OCI-LY7 (cell line): ENCODE results near the gene RAD21L1. TPM values are rescaled to one million over a fixed set of nuclear protein-coding genes. Genes with fewer than 3 reads are reported as not detected.

Source experiments
- BruUV-seq: library from RNA; stranded (reverse); fragments of 400-500 nt; replicated peaks from 2 replicates; lab custom pipeline; 2021; lab: Mats Ljungman, UMichigan
- CTCF ChIA-PET: fragments of 300-600 bp; sonication (Branson Sonifier 250); formaldehyde crosslinking; loops from one replicate; lab custom pipeline; 2022; ENCODE audit warnings: antibody characterized with exemption; ENCODE audit not compliant: unreplicated experiment; lab: Charles Lee
- POLR2A ChIA-PET: fragments of 300-600 bp; sonication (Branson Sonifier 250); formaldehyde crosslinking; loops from one replicate; lab custom pipeline; 2022; ENCODE audit warnings: antibody characterized with exemption; lab: Charles Lee
- DNase-seq: peaks from one replicate; pipeline ENCODE4 v3.0.0-alpha.2; 2015; ENCODE audit warnings: low spot score
- H2AFZ ChIP-seq: fragments of 200-600 bp; sonication (generic), shearing (Covaris generic); 2 replicates; pipeline ENCODE4 v1.6.1; 2014; ENCODE audit warnings: mild to moderate bottlenecking, antibody characterized with exemption, low read length, moderate library complexity
- H3K27ac ChIP-seq: fragments of 200-600 bp; sonication (generic); 2 replicates; pipeline ENCODE4 v1.5.1; 2014; ENCODE audit warnings: mixed run types, low read depth, mild to moderate bottlenecking, moderate library complexity, low read length, inconsistent platforms; ENCODE audit not compliant: poor library complexity, severe bottlenecking
- H3K36me3 ChIP-seq: fragments of 200-600 bp; sonication (generic); 2 replicates; pipeline ENCODE4 v1.6.1; 2014; ENCODE audit warnings: mild to moderate bottlenecking, antibody characterized with exemption, low read length, moderate library complexity, mixed read lengths; ENCODE audit not compliant: insufficient read depth
- H3K4me1 ChIP-seq: fragments of 200-600 bp; sonication (generic); 2 replicates; pipeline ENCODE4 v1.5.1; 2014; ENCODE audit warnings: mild to moderate bottlenecking, low read length; ENCODE audit not compliant: insufficient read depth, poor library complexity, severe bottlenecking
- H3K4me2 ChIP-seq: fragments of 200-600 bp; sonication (generic); 2 replicates; pipeline ENCODE4 v1.6.1; 2014; ENCODE audit warnings: mild to moderate bottlenecking, low read length
- H3K4me3 ChIP-seq: fragments of 200-600 bp; sonication (generic); 2 replicates; pipeline ENCODE4 v1.5.1; 2014; ENCODE audit warnings: mild to moderate bottlenecking, low read depth, low read length; ENCODE audit not compliant: poor library complexity, severe bottlenecking
- H3K79me2 ChIP-seq: fragments of 200-600 bp; sonication (generic); 2 replicates; pipeline ENCODE4 v1.6.1; 2016; ENCODE audit warnings: low read depth, mild to moderate bottlenecking, low read length, moderate library complexity, mixed read lengths; ENCODE audit not compliant: insufficient read depth
- H3K9me2 ChIP-seq: fragments of 200-600 bp; sonication (generic); 2 replicates; pipeline ENCODE4 v1.6.1; 2016; ENCODE audit warnings: mild to moderate bottlenecking, low read length, mixed read lengths; ENCODE audit not compliant: insufficient read depth
- H3K9me3 ChIP-seq: fragments of 200-600 bp; sonication (generic); 2 replicates; pipeline ENCODE4 v1.6.1; 2014; ENCODE audit warnings: mild to moderate bottlenecking, mixed run types, low read length, mixed read lengths
- H4K20me1 ChIP-seq: fragments of 200-600 bp; sonication (generic); 2 replicates; pipeline ENCODE4 v1.6.1; 2014; ENCODE audit warnings: mild to moderate bottlenecking, antibody characterized with exemption, low read length, moderate library complexity, mixed read lengths; ENCODE audit not compliant: insufficient read depth
- CTCF ChIP-seq: fragments of 200-600 bp; sonication (generic); conservative IDR thresholded peaks from 2 replicates; pipeline ENCODE4 v1.5.1; 2014; ENCODE audit warnings: mild to moderate bottlenecking, antibody characterized with exemption, low read length, moderate library complexity, mixed read lengths
- EZH2phosphoT487 ChIP-seq: fragments of 200-600 bp; sonication (generic); IDR thresholded peaks from 2 replicates; pipeline ENCODE4 v1.6.1; 2018; ENCODE audit warnings: low read depth, borderline replicate concordance, mild to moderate bottlenecking, mixed run types, antibody characterized with exemption, low read length, moderate library complexity, mixed read lengths
- intact Hi-C: fragments of 100-400 bp; cut with micrococcal nuclease; formaldehyde crosslinking; loops from one replicate; pipeline ENCODE4 v1.10.0; 2022; ENCODE audit not compliant: unreplicated experiment
- total RNA-seq, 2 experiments: library from RNA; depleted of rRNA in 1 of 2; stranded (reverse); fragments of >200 nt in 1 of 2; shearing (Covaris generic) in 1 of 2; gene quantifications; 2 replicates each; pipeline ENCODE4 v1.2.3, GENCODE V29; 2014 to 2022

Gene RAD21L1
- total RNA-seq, 2 experiments from 2014 or later: not detected

- no peaks in the 10 kb centered on the region for H4K20me1 ChIP-seq
- H3K4me3 ChIP-seq: no peak overlapping the region
- H2AFZ ChIP-seq: no peak overlapping the region
- no peaks in the 10 kb centered on the region for H3K79me2 ChIP-seq
- H3K9me2 ChIP-seq: no peaks in the 10 kb centered on the region
- no peak overlapping the region for H3K4me2 ChIP-seq
- no peaks in the 10 kb centered on the region for H3K4me1 ChIP-seq
- H3K9me3 ChIP-seq: no peaks in the 10 kb centered on the region
- intact Hi-C loops: no loop called here
- no peak for TF ChIP-seq CTCF
- TF ChIP-seq EZH2phosphoT487: no peak
- BruUV-seq: no TSS peak
- POLR2A ChIA-PET: interaction anchor here (0.5 kb wide), 1 partner anchor 1014 kb away, joined by 4 read pairs; no protein-coding TSS in a partner anchor
- H3K27ac ChIP-seq: no peak overlapping the region
- H3K36me3 ChIP-seq: no peaks in the 10 kb centered on the region
- no peak for DNase-seq
- CTCF ChIA-PET: no interaction called here
Observed at GRCh38 chr20:1207293-1207878, 18.5 kb upstream of the RAD21L1 start.

- no TSS peak for BruUV-seq
- no peak overlapping the region for H2AFZ ChIP-seq
- no peaks in the 10 kb centered on the region for H3K79me2 ChIP-seq
- no peak overlapping the region for H3K4me3 ChIP-seq
- no peak for TF ChIP-seq EZH2phosphoT487
- TF ChIP-seq CTCF: 0 out of 2 replicates have a peak, but pooled peaks have one; percentile 23
- H3K27ac ChIP-seq: no peak overlapping the region
- H3K4me1 ChIP-seq: no peaks in the 10 kb centered on the region
- H4K20me1 ChIP-seq: no peaks in the 10 kb centered on the region
- H3K9me2 ChIP-seq: no peaks in the 10 kb centered on the region
- intact Hi-C loops: loop anchor here (10.0 kb wide), 3 partner anchors 125 to 395 kb away; no protein-coding TSS in a partner anchor
- H3K9me3 ChIP-seq: no peaks in the 10 kb centered on the region
- ChIA-PET CTCF (no interaction called here), POLR2A (interaction anchor here (0.9 kb wide), 1 partner anchor 45 kb away, joined by 3 read pairs; no protein-coding TSS in a partner anchor)
- no peak overlapping the region for H3K4me2 ChIP-seq
- no peak for DNase-seq
- H3K36me3 ChIP-seq: no peaks in the 10 kb centered on the region
Observed at GRCh38 chr20:1209447-1210387, 16.1 kb upstream of the RAD21L1 start.
